B cell (primary cell): ENCODE measurements around the gene RMP24.

Source experiments
- ATAC-seq: fragments of 200-7000 bp; cut with Tn5 transposase; one replicate; pipeline ENCODE4 v1.10.0; 2021; ENCODE audit warnings: low read depth, mild to moderate bottlenecking, moderate number of reproducible peaks, moderate library complexity
- CTCF ChIA-PET: fragments of 350-600 bp; sonication (Branson Sonifier 250); formaldehyde crosslinking; loops from one replicate; lab custom pipeline; 2021; ENCODE audit warnings: antibody characterized with exemption, inconsistent platforms; lab: Charles Lee
- POLR2A ChIA-PET: fragments of 350-600 bp; sonication (Branson Sonifier 250); formaldehyde crosslinking; loops from one replicate; lab custom pipeline; 2021; ENCODE audit warnings: antibody characterized with exemption; lab: Charles Lee
- DNase-seq: peaks from one replicate; pipeline ENCODE4 v3.0.0; 2013
- H2AFZ ChIP-seq: 2 replicates; pipeline ENCODE4 v1.6.1; 2012; ENCODE audit warnings: mild to moderate bottlenecking, low read depth, low read length; ENCODE audit not compliant: insufficient read depth, poor library complexity, severe bottlenecking
- H3K27ac ChIP-seq, 2 donors: 1 replicate in 1 of 2; 2 replicates in 1 of 2; pipeline ENCODE4 v1.5.1; 2012 to 2013; ENCODE audit warnings: low read length in 2 of 2, mild to moderate bottlenecking in 2 of 2, moderate library complexity in 1 of 2
- H3K27me3 ChIP-seq, 4 experiments: fragments of 200-600 bp in 1 of 4; sonication (generic) in 1 of 4; replicated peaks in 1 of 4; 1 replicate in 2 of 4; 2 replicates in 2 of 4; pipeline versions ENCODE4 v1.6.1 to v1.7.0; 2013 to 2016; ENCODE audit warnings: low read length in 3 of 4, mild to moderate bottlenecking in 2 of 4, mixed read lengths in 1 of 4, moderate library complexity in 1 of 4; ENCODE audit not compliant: insufficient read depth in 4 of 4, control insufficient read depth in 3 of 4; ENCODE audit errors: control extremely low read depth in 1 of 4
- H3K36me3 ChIP-seq, 2 experiments: replicated peaks in 1 of 2; 1 replicate in 1 of 2; 2 replicates in 1 of 2; pipeline versions ENCODE4 v1.6.1 to v1.7.1; 2013; ENCODE audit warnings: low read length in 1 of 2; ENCODE audit not compliant: insufficient read depth in 2 of 2, control insufficient read depth in 1 of 2; ENCODE audit errors: control extremely low read depth in 1 of 2, extremely low read depth in 1 of 2
- H3K4me1 ChIP-seq, 2 donors: fragments of 200-600 bp in 1 of 2; sonication (generic) in 1 of 2; 1 replicate in 1 of 2; 2 replicates in 1 of 2; pipeline versions ENCODE4 v1.5.1 to v1.6.1; 2013 to 2017; ENCODE audit warnings: low read length in 2 of 2; ENCODE audit not compliant: control insufficient read depth in 2 of 2, insufficient read depth in 2 of 2
- H3K4me2 ChIP-seq: replicated peaks from 2 replicates; pipeline ENCODE3; 2012; ENCODE audit warnings: mild to moderate bottlenecking, low read depth, low read length; ENCODE audit not compliant: poor library complexity, severe bottlenecking
- H3K4me3 ChIP-seq, 5 experiments: fragments of 200-600 bp in 1 of 5; sonication (generic) in 1 of 5; 1 replicate in 3 of 5; 2 replicates in 2 of 5; pipeline versions ENCODE4 v1.5.1 to v1.7.0; 2011 to 2016; ENCODE audit warnings: low read length in 4 of 5, mild to moderate bottlenecking in 4 of 5, low read depth in 2 of 5, control low read depth in 1 of 5, moderate library complexity in 1 of 5; ENCODE audit not compliant: insufficient read depth in 1 of 5; ENCODE audit errors: control extremely low read depth in 1 of 5, extremely low read depth in 1 of 5
- H3K79me2 ChIP-seq: fragments of 200-600 bp; sonication (generic); one replicate; pipeline ENCODE4 v1.6.0; 2016; ENCODE audit warnings: low read length; ENCODE audit not compliant: control insufficient read depth, insufficient read depth
- H3K9ac ChIP-seq: fragments of 200-600 bp; sonication (generic); 2 replicates; pipeline ENCODE4 v1.6.1; 2017; ENCODE audit warnings: mild to moderate bottlenecking, low read length, moderate library complexity
- H3K9me3 ChIP-seq, 3 donors: one replicate each; pipeline versions ENCODE4 v1.6.1 to v1.7.1; 2013; ENCODE audit warnings: low read length in 2 of 3; ENCODE audit not compliant: control insufficient read depth in 2 of 3, insufficient read depth in 1 of 3; ENCODE audit errors: control extremely low read depth in 1 of 3
- H4K20me1 ChIP-seq: 2 replicates; pipeline ENCODE4 v1.6.0; 2012; ENCODE audit warnings: mild to moderate bottlenecking, low read length; ENCODE audit not compliant: insufficient read depth, control insufficient read depth, poor library complexity, severe bottlenecking
- H3K27ac Mint-ChIP-seq: one replicate; pipeline ENCODE4 v1.8.0; 2021; ENCODE audit warnings: mixed read lengths
- H3K27me3 Mint-ChIP-seq: one replicate; pipeline ENCODE4 v1.8.0; 2021; ENCODE audit warnings: mixed read lengths
- H3K4me1 Mint-ChIP-seq: one replicate; pipeline ENCODE4 v1.8.0; 2021; ENCODE audit warnings: mixed read lengths
- H3K4me3 Mint-ChIP-seq: one replicate; pipeline ENCODE4 v1.8.0; 2021; ENCODE audit warnings: mixed read lengths
- H3K9me3 Mint-ChIP-seq: one replicate; pipeline ENCODE4 v1.8.0; 2022; ENCODE audit warnings: mixed read lengths; ENCODE audit not compliant: insufficient read depth
- CTCF ChIP-seq: fragments of 200-600 bp; IDR thresholded peaks from one replicate; pipeline ENCODE4 v1.8.0; 2022; ENCODE audit warnings: antibody characterized with exemption, mild to moderate bottlenecking
- EZH2 ChIP-seq: IDR thresholded peaks from 2 replicates; pipeline ENCODE4 v1.6.1; 2012; ENCODE audit warnings: borderline replicate concordance, low read depth, mild to moderate bottlenecking, moderate library complexity, low read length; ENCODE audit not compliant: insufficient read depth, poor library complexity, severe bottlenecking
- WGBS: methylation state at CpG from one replicate; pipeline ENCODE4 v1.1.5; 2013; ENCODE audit warnings: missing lambda C conversion rate; ENCODE audit not compliant: insufficient coverage; 5-methylcytosine and 5-hydroxymethylcytosine counted together
- intact Hi-C: fragments of 100-400 bp; cut with micrococcal nuclease; formaldehyde crosslinking; loops from one replicate; pipeline ENCODE4 v1.10.0; 2022

RMP24 gene

GRCh38 chr18:35923939-35924684 is 48.4 kb upstream of the RMP24 start:
- Histone ChIP-seq H3K79me2 (no peaks in the 10 kb centered on the region), H3K4me1 (no peaks in the 10 kb centered on the region), H3K4me3 (no peak overlapping the region), H3K9me3 (no peaks in the 10 kb centered on the region), H3K27me3 (peaks cover 0 to 9% (median 6%) of the 10 kb centered on the region in 4 experiments), H3K36me3 (no peaks in the 10 kb centered on the region), H4K20me1 (no peaks in the 10 kb centered on the region), H2AFZ (no peak overlapping the region), H3K4me2 (no peak overlapping the region), H3K27ac (no peak overlapping the region), H3K9ac (no peak overlapping the region)
- intact Hi-C loops, result no loop called here
- Mint-ChIP-seq H3K4me1 (no peaks in the 10 kb centered on the region), H3K27ac (no peak overlapping the region), H3K4me3 (no peak overlapping the region), H3K9me3 (no peaks in the 10 kb centered on the region), H3K27me3 (peaks cover 35% of the 10 kb centered on the region)
- POLR2A ChIA-PET, result no interaction called here
- TF ChIP-seq EZH2 (no peak), CTCF (no peak)
- CTCF ChIA-PET, result no interaction called here
- 40% methylated on average over 2 of the region's 4 CpGs for WGBS
- ATAC-seq (no peak), DNase-seq (no peak)

GRCh38 chr18:35926884-35927283 is 45.6 kb upstream of the RMP24 start:
- no peaks in the 10 kb centered on the region for H4K20me1 ChIP-seq
- H3K4me1 Mint-ChIP-seq, result no peaks in the 10 kb centered on the region
- ATAC-seq (no peak), DNase-seq (no peak)
- no peak overlapping the region for H2AFZ ChIP-seq
- H3K36me3 ChIP-seq, result no peaks in the 10 kb centered on the region
- peaks cover 37% of the 10 kb centered on the region for H3K27me3 Mint-ChIP-seq
- WGBS, result 86% methylated on average over 8 of the region's 11 CpGs
- H3K9me3 ChIP-seq, result peaks cover 2 to 10% (median 5%) of the 10 kb centered on the region in 3 donors
- H3K4me3 Mint-ChIP-seq, result no peak overlapping the region
- no peak for TF ChIP-seq EZH2
- H3K9me3 Mint-ChIP-seq, result peaks cover 2% of the 10 kb centered on the region
- H3K4me3 ChIP-seq, result no peak overlapping the region
- no peaks in the 10 kb centered on the region for H3K79me2 ChIP-seq
- intact Hi-C loops, result no loop called here
- no peak overlapping the region for H3K27ac Mint-ChIP-seq
- H3K4me2 ChIP-seq, result no peak overlapping the region
- POLR2A ChIA-PET, result no interaction called here
- H3K27me3 ChIP-seq, result peaks cover 0 to 17% (median 8%) of the 10 kb centered on the region in 4 experiments
- H3K9ac ChIP-seq, result no peak overlapping the region
- H3K27ac ChIP-seq, result no peak overlapping the region
- CTCF ChIA-PET, result no interaction called here
- H3K4me1 ChIP-seq, result no peaks in the 10 kb centered on the region
